IPS DF 4.7 (cell line): ENCODE data around the gene EVC.
"Not testable (repeated sequence)": the region's sequence is repeated elsewhere in the genome, so short reads cannot be mapped to it uniquely, and the experiment has no call there.

ENCODE experiments used
- DNase-seq: peaks from one replicate; pipeline ENCODE4 v3.0.0-alpha.2; 2013; ENCODE audit warnings: low spot score; ENCODE audit errors: extremely low read depth

The EVC gene

DNA sequence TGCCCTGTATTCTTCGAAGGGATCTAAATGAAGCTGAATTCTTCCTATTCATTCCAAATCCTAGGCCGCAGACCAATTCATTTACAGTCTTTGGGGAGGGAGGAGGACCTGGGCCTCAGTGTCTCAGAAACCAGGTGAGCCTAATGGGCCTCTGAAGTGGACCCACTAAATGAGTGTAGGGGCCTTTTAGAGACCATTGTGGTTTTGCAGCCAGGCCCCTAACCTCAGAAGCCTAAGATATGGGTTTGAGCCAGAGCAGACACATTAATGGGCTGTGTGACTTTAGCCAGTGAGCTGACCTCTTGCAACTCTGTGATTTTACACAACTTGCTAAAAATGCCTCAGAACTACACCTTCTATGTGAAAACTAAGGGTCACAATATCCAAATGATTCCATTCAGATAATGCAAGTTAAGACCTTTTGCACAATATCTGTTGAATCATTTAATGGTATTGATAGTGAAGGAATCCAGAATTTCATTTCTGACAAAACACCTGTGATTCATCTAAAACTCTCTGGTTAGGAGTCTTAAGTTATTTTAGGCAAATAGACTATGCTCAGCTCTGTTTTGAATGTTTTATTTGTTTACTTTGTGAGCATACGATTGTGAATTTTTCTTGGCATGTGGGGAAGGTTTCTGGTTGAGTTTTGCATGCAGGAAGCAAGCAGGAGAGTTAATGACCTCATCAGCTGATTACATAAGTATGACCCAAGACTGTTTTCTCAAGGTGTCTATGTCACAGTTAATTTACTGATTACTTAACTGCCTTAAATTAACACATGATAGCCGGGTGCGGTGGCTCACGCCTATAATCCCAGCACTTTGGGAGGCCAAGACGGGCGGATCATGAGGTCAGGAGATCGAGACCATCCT lies 75.0 kb downstream of the EVC start:
- DNase-seq, result no peak

DNA sequence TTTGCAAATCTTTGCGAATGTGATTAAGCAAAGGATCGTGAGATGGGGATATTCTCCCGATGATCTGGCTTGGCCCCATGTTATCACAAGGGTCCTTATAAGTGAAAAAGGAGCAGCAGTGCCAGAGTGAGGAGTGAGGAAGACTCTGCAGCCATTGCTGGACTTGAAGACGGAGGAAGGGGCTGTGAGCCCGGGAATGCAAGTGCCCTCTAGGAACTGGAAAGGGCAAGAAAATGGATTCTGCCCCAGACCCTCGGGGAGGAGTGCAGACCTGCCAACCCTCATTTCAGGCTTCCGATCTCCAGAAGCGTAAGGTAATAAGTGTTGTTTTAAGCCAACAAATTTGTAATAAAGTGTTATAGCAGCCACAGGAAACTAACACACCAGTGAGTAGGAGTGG lies 76.3 kb downstream of the EVC start:
- no peak for DNase-seq

DNA sequence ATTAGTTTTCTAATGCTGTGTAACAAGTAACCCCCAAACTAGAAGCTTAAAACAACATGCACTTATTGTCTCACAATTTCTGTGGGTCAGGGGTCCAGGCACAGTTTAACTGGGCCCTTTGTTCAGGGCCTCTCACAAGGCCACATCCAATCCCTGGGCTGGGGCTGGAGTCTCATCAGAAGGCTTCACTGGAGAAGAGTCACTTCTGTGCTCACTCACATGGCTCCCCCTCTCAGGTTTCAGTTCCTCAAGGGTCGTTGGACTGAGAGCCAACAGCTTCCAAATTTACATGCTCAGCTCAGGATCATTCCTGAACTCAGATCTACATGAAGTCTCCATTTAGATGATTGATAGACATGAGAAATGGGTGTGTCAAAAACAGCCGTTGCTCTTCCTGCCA lies 77.1 kb downstream of the EVC start:
- DNase-seq, result no peak

DNA sequence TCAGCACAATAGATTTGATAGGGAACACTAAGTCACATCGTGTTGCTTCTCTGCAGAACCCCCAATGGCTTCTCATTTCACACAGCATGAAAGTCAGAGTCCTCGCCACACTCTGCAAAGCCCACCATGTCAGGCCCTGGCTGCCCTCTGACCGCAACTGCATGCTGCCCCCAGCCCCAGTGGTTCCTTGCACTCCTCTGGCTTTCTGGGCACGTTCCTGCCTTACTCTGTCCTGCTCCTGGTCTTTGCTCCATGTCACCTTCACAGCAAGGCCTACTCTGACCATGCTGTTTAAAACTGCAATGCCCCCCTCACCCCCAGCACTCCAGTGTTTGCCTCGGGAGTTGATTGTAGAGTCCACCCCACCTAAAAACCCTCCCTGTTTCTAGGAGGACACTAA lies 78.1 kb downstream of the EVC start:
- no peak for DNase-seq

DNA sequence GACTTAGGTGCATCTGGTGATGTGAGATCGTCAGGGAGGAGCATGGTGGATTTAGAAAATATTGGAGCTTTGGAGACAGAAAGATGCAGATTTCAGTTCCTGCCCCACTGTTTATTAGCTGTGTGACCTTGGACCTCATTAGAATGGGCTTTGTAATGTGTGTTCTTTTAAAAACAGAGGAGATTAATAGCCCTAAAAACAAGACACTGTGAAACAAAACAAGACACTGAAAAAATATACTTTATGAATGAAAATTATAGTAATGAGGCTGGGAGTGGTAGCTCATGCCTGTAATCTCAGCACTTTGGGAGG lies 79.5 kb downstream of the EVC start:
- DNase-seq, result no peak

DNA sequence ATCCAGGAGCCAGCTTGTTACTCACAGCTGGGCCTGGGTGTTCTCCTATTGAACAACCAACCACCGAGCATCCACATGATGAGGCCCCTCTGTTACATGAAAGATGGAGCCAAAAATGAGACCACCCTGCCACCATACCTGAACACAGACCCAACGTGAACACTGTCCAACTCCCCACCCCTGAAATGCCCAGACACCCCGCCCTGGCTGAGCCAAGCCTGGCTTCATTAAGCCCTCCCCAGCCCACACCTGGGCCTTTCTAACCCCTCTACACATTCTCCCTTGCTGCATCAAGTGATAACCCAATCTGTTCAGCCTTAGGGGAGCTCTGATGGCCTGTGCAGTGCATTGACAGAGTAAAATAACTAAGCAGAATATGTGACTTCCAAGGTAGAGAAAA lies 80.7 kb downstream of the EVC start:
- no peak for DNase-seq

DNA sequence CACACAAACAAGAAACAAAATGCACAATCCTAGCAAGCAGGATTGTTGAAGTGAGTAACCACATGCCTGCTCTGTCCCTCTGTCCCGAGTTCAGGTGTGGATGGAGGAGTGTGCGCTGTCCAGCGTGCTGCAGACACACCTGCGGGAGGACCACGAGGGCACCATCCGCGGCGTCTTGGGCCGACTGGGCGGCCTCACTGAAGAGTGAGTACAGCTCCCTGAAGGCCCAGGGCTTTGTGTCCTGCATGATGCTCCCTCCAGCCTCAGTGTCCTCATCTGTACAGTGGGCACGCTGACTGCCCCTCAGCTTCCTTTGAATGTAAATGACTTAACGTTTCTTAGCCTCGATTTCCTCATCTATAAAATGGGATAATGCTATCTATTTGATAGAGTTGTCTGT lies 82.5 kb downstream of the EVC start:
- DNase-seq, result no peak

DNA sequence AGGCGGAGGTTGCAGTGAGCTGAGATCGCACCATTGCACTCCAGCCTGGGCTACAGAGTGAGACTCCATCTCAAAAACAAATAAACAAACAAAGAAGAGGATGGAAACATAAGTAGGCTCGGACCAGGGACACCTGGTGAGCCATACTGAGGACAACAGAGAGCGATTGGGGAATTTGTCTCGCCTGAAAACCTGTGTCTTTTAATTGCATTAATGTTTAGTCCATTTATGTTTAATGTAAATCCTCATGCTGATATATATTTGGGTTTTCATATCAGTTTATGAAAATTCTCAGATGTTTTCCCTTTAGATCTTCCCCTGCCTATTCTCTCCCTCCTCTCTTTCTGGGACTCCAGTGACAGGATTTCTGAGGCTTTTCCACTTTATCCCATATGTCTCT lies 84.6 kb downstream of the EVC start:
- no peak for DNase-seq

DNA sequence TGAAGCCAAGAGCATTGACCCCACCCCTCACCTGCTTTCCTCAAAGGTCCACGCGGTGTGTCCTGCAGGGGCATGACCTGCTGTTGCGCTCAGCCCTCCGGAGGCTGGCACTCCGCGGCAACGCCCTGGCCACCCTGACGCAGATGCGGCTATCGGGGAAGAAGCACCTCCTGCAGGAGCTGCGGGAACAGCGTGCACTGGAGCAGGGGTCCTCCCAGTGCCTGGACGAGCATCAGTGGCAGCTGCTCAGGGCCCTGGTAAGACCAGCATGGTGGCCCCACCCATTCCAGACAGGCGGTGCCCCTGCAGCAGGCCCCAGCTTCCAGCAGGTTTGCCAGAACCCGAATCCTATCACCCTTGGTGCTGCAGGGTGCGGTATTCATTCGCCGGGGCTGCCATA lies 86.0 kb downstream of the EVC start:
- no peak for DNase-seq

DNA sequence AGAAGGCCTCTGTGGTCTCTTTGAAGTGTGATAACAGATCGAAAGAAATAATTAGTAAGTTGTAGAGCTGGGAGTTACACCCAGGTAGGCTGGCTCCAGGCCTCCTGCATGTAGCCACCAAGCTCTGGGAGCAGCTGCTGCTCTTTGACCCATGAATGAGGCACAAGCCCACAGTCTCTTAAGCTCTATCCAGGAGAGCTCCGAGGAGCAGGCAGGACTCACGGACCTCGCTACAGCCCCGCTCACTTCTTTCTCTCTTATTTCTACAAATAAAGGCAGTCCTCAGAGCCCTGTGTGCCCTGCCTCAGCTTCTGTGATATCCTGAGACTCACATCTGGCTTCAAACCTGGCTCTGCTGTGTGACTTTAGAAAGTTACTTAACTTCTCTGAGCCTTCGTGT lies 86.9 kb downstream of the EVC start:
- DNase-seq, result no peak

DNA sequence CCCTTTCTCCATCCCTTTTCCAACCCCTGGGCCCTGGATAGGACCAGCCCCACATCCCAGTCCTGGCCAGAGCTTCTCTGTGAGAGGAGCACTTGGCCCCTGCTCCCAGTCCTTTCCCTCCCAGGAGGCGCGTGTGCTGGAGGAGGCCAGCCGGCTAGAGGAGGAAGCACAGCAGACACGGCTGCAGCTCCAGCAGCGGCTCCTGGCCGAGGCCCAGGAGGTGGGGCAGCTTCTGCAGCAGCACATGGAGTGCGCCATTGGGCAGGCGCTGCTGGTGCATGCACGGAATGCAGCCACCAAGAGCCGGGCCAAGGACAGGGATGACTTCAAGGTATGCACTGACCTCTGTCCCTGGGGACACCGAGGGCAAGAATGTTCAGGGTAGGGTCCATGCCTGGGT lies 87.5 kb downstream of the EVC start:
- DNase-seq, result no peak

DNA sequence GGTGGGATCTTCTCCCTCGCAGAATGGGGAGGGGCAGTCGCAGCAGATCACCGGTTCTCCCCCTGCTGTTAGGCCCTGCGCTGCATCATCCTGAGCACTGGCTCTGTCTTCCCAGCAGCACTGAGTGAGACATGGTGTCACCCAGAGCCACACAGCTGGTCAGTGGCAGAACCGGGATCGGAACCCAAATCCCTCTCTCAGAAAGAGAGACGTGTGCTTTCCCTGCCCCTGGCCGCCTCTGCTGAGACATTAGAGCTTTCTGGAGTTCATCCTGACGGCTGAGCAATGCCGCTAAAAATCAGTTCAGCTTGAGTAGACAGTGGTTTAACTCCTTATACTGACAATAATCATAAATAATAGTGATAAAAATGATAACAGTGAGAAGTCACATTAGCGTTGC lies 87.9 kb downstream of the EVC start:
- DNase-seq, result no peak

DNA sequence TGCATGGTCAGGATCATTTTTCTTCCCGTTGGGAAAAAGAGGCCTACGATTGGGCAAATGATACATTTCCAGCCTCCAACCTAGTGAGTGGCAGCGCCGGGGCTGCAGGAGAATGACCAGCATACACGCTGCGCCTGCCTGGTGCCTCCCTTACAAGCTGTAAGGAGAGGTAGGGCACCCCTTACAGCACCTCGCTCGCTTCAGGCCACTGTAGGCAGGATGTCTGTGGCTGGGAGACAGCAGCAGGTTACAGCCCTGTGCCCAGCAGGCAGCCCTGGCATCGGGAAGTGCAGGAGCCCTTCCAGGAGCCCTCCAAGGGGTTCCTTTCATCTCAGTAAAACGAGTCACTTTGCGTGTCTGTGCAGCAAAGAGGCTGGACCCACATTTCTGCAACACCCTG lies 88.4 kb downstream of the EVC start:
- DNase-seq, result no peak

DNA sequence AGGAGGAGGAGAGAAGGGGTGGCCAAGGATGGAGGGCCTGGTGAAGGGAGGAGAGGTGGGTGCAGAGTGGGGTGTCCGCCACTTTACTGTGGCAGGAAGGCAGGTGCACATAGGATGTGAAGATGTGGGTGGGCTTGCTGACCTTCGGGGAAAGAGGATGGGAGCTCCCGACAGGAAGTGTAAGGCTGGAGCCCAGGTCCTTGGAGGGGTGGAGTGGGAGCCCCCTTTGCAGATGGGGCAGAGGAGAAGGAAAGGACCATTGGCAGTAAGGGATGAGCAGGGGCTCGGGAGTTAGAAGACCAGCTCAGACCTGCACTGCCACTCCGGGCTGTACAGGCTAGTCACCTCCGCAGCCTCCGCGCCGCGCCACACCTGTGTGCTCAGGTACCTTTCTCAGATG lies 89.5 kb downstream of the EVC start:
- no peak for DNase-seq

DNA sequence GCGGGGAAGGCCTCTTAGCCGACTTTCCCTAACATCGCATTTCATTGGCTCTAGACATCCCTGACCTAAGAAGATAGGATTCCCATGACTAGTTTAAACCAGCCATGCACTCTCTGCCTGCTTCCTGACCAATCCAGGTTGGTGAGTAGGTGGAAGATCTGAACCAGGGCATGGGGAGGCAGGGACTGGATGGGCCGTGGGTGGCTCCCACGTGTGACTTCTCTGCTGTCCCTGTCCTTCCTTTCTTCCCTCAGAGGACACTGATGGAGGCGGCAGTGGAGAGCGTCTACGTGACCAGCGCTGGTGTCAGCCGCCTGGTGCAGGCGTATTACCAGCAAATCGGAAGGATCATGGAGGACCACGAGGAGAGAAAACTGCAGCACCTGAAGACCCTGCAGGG lies 90.7 kb downstream of the EVC start:
- DNase-seq, result no peak

DNA sequence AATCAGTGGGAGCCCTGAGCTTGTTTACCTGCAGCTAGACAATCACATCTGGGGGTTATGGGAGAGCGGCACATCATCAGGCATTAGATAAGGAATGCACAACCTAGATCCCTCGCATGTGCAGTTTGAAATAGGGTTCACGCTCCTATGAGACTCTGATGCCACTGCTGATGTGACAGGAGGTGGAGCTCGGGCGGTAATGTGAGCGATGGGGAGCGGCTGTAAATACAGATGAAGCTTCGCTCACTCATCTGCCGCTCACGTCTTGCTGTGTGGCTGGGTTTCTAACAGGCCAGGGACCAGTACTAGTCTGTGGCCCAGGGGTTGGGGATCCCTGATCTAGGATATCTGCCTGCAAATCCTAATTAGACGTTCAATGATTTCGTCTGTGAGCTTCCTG lies 91.6 kb downstream of the EVC start:
- no peak for DNase-seq

DNA sequence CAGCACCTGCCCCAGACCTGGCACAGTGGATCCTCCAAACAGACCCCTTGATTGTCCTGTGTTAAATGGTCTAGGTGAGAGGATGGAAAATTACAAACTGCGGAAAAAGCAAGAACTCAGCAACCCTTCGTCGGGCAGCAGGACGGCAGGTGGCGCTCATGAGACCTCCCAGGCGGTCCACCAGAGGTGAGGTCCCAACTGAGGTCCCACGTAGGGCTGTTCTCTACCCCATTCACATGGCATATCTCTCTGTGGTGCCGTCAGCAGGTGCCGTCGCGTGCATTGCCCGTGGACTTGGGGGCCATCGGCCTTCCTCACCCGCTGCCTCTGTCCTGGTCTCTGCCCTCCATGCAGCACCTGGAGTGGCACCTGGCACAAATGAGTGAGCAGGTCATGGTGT lies 93.7 kb downstream of the EVC start:
- no peak for DNase-seq

DNA sequence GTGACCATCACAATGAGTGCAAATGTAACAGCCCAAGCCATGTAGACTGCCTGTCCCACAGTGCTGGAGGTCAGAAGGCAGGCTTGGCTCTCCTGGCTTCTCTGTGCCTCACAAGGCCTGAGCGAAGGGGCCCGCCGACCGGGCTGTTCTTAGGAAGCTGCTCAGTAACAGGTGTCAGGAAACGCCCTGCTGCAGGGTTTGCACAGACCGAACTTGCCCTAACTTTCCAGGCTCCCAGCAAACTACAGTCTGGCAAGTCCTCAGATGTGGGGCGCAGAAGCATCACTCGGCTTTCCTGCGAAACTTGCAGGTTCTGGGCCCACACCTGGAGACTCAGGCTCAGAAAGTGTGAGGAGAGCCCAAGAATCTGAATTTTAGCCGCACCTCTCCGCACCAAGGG lies 94.3 kb downstream of the EVC start:
- no peak for DNase-seq

DNA sequence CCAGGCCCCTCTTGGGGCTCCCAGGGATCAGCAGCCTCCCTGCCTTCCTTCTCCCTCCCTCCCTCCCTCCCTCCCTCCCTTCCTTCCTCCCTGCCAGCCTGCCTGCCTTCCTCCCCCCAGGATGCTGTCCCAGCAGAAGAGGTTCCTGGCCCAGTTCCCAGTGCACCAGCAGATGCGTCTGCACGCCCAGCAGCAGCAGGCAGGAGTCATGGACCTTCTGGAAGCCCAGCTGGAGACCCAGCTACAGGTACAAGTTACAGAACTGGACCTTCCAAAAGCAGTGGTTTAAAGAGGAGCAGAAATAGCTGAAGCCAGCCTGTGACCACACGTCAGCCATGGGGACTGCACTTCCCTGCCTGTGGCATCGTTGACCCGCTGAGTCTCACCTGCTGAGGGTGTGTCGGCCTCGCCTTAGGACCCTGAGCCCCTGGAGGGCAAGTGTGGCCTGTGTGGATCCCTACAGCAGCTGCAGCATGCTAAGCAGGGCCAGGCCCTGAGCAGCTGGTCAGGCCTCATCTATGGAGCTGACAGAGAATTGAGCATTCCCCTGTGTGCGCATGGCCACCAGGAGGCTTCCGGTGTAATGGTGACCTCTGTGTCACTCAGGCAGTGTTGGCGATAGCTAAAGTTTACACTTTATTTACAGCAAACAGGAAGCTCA lies 97.2 kb downstream of the EVC start:
- no peak for DNase-seq

DNA sequence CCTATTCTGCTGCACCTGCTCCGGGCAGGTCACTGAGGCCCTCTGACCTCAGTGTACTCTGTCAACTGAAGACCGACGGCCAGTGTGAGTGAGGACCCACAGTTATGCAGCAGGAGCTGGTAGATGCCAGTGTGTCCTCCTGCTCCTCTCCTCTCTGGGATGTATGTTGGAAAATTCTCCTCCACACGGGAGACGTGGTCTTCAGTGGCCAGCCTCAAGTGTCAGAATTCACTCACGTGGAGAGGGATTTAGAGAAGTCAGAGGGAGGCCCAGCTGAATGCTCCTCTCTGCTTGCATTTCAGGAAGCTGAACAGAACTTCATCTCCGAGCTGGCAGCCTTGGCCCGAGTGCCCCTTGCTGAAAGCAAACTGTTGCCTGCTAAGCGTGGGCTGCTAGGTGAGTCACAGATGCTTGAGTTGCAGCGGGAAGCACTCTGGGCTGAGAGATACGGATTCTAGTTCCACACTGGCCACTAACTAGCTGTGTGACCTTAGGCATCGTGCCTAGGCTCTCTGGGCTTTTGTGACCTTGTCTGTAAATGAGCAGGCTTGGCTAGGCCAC lies 98.3 kb downstream of the EVC start:
- DNase-seq, result no peak

DNA sequence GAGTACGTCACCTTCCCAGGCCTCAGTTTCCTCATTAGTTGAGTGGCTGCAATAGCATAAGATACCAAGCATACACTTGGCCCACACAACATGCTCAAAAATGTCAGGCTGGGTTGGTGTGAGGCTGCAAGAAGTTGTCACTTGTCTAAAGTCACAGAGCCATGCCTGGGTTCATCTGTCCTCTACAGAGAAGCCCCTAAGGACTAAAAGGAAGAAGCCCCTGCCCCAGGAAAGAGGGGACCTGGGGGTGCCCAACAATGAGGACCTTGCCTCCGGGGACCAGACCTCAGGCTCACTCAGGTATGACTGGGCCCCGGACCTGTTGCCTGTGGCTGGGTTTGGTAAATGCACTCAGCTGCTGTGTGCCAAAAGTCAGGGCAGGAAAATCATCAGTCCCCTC lies 99.2 kb downstream of the EVC start:
- no peak for DNase-seq

DNA sequence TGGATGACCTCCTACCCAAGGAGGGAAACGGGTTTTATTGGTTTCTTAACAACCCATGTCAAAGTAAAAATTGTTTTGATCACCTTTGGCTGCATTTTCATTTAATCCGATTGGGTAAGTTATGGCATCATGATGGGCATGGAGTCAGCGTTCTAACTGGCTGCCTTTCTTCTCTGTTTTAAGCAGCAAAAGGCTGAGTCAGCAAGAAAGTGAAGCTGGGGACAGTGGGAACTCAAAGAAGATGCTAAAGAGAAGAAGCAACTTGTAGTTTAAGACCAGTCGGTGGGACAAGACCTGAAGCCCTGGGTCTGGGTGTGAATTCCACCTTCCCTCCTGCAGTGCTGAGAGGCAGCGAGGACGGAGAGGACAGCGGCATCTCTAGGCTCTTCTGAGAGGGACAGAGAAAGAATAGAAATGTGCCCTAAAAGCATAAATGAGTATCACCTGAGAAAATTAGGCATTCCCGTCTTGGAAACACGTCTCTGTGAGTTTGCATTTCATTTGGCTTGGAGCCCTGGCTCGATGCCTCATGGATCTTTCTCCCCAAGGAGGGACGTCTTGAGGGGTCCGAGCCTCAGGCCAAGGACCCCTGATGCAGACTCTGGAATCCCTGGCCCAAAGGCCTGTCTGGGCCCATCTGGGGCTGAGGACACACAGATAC lies 99.9 kb downstream of the EVC start:
- no peak for DNase-seq

DNA sequence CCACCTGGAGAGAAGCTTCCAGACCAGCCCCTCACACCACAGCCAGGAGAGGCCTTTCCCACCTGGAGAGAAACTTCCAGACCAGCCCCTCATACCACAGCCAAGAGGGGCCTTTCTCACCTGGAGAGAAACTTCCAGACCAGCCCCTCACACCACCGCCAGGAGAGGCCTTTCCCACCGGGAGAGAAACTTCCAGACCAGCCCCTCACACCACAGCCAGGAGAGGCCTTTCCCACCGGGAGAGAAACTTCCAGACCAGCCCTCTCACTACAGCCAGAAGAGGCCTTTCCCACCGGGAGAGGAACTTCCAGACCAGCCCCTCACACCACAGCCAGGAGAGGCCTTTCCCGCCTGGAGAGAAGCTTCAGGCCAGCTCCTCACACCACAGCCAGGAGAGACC lies 101.1 kb downstream of the EVC start:
- not testable (repeated sequence) for DNase-seq
